HTERT RPE-1 (cell line): Measurements from ENCODE around the gene ZNF888.
"Not testable (repeated sequence)": the region's sequence is repeated elsewhere in the genome, so short reads cannot be mapped to it uniquely, and the experiment has no call there.

Experiments used
- in situ Hi-C: fragments of 300-500 bp; cut with MboI; formaldehyde crosslinking; loops from 4 replicates; pipeline ENCODE4 v1.14.3; 2020; ENCODE audit warnings: low sequenced_read_pairs

The ZNF888 gene

DNA sequence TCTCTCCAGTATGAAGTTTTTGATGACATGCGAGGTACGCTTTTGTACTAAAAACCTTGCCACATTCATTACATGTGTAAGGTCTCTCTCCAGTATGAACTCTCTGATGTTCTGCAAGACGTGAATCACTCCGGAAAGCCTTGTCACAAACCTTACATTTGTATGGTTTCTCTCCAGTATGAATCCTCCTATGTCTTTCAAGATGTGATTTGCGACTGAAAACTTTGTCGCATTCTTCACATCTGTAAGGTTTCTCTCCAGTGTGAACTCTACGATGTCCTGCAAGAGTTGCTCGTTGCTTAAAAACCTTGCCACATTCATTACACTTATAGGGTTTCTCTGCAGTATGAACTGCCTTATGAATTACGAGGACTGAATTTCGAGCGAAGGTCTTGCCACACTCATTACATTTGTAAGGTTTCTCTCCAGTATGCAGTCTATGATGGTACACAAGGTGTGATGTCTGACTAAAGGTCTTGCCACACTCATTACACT, 42.3 kb downstream of the ZNF888 start:
- in situ Hi-C loops: no loop called here

DNA sequence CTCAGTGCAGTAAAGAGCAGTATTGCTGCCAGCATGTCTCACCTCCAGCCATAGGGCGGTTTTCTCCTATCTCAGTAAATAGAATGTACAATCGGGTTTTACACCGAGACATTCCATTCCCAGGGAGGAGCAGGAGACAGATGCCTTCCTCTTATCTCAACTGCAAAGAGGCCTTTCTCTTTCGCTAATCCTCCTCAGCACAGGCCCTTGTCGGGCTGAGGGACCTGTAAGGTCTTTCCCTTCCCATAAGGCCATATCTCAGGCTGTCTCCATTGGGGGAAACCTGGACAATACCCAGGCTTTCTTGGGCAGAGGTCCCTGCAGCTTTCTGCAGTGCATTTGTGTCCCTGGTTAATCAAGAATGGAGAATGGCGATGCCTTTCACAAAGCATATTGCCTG, 50.2 kb downstream of the ZNF888 start:
- in situ Hi-C loops: not testable (repeated sequence)

DNA sequence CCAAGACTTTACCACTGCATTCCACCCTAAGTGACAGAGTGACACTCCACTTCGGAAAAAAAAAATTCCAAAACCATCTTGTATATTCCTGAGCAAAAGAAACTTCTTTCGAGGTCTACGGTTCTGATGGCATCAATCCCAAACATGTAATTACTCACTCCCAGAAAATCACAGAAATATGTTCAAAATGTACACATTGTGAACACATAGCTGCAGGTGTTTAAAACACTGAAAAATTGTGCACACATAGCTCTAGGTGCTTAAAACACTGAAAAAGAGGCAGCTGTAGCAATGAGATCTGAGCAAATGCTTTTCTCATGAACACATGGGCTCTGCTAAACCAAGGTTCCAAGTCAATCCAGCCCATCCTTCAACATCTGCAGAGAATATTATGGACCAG, 51.8 kb downstream of the ZNF888 start:
- in situ Hi-C loops: no loop called here

DNA sequence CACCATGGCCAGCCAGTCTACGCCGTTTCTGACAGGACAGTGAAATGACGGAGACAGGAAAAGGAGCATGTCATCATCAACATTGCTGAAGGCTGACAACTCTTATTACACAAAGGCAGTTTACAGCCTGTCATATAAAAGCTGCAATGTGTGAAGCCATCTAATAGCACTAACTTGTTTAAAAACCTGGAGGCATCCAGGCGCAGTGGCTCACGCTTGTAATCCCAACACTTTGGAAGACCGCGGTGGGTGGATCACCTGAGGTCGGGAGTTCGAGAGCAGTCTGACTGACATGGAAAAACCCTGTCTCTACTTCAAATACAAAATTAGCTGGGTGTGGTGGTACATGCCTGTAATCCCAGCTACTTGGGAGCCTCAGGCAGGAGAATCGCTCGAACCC, 55.2 kb downstream of the ZNF888 start:
- in situ Hi-C loops: not testable (repeated sequence)

DNA sequence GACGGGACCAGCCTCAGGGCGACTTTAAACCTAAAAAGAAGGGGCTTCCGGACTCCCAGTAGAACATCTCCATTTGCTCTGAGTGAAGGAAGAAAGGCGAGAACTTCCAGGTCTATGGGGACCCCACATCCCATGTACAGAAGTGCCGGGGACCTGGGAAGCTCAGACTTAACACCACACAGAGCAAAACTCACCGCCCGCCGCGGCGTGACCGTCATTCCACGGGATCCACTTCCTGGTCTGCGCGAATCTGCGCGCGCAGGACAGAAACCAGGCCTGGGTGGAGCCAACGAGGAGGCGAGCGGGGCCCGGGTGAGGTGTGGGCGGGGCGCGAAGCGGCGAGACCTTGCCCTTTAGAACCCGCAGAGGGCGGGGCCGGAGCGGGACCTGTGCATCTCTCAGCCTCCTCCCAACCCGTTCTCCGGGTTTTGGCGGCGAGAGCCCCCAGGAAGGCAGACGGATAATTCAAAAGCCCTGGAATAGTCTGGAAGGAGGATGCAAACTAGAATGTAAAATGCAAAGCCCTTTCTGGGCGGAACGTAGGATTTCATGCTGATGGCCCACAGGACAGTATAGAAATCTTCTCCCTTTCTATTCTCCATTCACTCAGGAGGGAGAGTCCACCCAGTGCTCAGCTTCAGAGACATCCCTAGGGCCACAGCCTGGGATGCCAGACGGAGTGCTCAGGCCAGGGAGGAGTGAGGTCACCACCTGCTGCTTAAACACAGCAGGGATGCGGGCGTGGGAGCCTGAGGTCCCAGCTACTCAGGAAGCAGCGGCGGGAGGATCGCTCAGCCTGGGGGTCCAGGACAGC, 65.6 kb downstream of the ZNF888 start, which contains the start of gene ZNF468:
ZNF468 (minus strand) TSS at position 242 of the 814 bp plus-strand sequence. CDS start 3,347 bp downstream, outside the sequence.
- in situ Hi-C loops: not testable (repeated sequence)

DNA sequence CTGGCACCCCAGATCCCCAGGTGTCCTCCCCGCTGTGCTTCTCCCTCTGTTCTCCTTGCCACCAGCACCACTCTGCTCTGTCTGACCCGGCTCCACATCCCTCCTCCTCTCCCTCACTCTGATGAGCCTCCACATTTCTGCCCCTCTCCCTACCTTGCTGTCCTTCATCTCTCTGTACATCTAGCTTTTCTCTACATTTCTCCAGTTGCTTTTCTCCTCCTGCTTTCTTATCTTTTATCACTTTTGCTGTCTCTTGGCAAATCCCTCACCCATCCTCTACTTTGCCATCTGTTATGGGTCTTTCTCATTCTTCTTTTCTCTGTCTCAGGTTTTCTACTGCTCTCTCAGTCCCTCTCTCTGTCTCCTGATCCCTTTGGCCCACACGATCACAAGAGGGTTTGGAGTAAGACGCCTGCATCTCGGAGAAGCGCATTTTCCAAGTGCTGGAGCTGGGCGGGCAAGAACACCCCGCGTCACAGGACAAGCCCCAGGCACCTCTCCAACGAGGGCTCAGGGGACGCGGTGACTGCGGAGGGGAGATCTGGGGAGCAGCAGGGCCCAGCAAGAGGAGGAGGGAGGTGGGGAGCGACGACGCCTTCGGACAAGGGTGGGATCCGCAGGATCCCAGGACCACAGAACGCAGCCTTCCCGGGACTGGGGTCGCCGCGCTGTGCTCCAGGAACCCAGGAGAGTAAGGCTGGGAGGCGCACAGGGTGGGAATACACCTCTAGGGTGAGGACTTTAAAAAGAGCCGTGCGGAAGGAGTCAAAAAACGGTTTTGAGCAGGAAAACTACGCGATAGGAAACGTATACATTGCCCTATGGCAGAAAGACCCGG, 66.5 kb downstream of the ZNF888 start:
- in situ Hi-C loops: not testable (repeated sequence)
